ENCODE data around the gene SLC17A5.
"Not testable (repeated sequence)": the region's sequence is repeated elsewhere in the genome, so short reads cannot be mapped to it uniquely, and the experiment has no call there.

SLC17A5 gene

DNA sequence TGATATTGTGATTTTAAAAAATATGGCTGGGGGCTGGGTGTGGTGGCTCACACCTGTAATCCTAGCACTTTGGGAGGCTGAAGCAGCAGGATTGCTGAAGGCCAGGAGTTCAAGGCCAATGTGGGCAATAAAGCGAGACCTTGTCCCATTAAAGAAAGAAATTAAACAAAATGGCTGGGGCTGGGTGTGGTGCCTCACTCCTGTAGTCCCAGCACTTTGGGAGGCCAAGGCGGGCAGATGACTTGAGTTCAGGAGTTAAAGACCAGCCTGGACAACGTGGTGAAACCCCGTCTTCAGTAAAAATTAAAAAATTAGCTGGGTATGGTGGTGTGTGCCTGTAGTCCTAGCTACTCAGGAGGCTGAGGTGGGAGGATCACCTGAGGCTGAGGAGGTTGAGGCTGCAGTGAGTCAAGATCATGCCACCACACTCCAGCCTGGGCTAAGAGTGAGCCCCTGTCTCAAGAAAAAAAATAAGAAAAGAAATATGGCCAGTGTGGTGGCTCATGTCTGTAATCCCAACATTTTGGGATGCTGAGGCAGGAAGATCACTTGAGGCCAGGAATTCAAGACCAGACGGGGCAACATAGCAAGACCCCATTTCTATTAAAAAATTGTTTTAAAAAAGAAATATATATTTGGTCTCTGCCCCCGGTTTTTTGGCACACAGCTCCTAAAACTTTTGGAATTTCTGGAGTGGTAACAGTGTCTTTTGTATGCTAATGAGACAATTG is 39.8 kb downstream of the SLC17A5 start:
- DNase-seq: no peak

DNA sequence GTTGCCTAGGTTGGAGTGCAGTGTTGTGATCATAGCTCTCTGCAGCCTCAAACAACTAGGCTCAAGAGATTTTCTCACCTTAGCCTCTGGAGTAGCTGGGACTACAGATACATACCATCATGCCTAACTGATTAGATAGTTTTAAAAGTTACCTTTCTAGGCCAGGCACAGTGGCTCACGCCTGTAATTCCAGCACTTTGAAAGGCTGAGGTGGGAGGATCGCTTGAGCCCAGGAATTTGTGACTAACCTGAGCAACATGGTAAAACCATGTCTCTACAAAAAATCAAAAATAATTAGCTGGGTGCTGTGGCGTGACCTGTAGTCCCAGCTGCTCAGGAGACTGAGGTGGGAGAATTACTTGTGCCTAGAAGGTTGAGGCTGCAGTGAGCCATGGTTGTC is 41.2 kb downstream of the SLC17A5 start:
- DNase-seq: no peak

DNA sequence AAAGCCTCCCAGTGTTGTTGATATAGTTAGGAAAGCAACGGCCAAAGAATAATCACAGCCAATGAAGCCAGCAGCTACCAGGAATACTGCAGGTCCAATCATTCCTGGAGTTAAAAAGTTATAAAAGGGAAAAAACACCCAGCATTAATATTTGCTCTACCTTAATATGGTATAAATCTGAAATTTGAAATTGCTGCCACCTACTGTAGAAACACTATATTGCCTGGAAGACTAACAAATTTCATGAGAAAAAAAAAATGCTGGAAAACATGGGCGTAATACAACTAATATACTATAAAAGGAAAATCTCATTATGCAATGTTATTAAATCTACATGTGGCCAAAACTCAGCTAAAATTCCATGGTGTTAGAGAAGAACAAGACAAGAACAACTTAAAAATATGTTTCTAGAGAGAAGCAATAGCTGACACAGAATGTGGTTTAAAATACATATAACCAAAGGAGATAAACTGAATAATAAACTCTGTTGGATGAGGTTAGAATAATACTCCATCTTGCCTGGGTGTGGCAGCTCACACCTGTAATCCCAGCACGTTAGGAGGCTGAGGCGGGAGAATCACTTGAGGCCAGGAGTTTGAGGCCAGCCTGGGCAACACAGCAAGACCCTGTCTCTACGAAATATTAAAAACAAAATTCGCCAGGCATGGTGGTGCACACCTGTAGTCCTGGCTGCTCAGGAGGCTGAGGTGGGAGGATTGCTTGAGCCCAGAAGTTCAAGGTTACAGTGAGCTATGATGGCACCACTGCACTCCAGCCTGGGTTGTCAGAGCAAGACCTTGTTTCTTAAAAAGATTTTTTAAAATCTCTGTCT is 43.1 kb downstream of the SLC17A5 start:
- peak; percentile 46 for DNase-seq

DNA sequence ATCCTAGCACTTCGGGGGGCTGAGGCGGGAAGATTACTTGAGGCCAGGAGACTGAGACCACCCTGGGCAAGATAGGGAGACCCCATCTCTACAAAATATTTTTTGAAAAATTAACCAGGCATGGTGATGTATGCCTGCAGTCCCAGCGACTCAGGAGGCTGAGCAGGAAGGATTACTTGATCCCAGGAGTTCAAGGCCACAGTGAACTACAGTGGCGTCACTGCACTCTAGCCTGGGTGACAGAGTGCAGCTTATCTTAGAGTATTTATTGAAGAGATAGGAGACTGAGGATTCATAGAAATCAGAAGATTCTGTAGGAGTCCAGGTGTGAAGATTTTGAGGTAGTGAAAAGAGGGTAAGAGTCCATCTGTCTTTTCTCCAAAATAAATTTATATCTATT is 45.0 kb downstream of the SLC17A5 start:
- DNase-seq: no peak

DNA sequence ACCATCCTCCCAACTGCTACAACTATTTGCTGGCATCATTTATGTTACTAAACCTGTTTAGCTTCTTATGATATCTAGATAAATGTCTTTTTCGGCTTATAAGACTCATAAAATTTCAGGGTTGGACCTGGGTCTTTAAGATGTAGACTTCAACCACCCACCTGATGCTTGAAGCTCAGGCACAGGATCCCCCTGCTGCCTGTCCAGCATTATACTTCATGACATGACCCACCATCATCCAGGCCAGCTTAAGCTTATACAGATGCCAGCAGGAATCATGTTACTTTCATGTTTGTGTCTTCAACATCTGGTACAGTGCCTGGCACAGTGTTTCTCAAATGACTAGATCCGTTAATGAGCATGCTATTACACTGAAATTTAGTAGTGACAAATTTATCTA is 47.4 kb downstream of the SLC17A5 start:
- no peak for DNase-seq

DNA sequence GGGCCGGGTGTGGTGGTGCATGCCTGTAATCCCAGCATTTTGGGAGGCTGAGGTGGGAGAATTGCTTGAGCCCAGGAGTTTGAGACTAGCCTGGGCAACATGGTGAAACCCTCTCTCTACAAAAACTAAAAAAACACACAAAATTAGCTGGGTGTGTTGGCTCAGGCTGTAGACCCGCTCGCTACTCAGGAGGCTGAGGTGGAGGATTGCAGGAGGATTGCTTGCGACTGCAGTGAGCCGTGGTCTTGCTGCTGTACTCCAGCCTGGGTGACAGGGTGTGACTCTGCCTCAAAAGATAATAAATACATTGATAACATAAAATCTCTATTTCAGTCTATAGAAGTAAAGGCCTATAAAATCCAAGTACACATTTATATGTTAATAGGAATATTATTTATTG is 49.3 kb downstream of the SLC17A5 start:
- no peak for DNase-seq

DNA sequence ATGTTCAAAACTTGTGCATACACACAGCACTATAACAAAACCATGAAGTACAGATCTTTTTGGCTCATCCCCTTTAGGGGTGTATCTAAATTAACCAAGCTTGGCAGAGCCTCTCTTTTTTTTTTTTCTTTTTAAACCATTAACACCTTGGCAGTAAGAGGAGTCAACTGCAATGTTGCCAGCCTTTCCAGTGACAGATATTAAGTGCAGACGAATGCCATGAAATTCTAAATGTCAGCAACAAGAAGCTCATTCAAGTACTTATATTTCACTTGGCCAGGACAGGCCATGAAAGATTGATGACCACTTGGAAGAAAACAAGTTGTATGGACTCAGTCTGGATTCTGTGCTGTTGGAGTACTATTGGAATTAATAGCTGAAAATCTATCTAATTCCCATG is 49.8 kb downstream of the SLC17A5 start:
- DNase-seq: no peak

DNA sequence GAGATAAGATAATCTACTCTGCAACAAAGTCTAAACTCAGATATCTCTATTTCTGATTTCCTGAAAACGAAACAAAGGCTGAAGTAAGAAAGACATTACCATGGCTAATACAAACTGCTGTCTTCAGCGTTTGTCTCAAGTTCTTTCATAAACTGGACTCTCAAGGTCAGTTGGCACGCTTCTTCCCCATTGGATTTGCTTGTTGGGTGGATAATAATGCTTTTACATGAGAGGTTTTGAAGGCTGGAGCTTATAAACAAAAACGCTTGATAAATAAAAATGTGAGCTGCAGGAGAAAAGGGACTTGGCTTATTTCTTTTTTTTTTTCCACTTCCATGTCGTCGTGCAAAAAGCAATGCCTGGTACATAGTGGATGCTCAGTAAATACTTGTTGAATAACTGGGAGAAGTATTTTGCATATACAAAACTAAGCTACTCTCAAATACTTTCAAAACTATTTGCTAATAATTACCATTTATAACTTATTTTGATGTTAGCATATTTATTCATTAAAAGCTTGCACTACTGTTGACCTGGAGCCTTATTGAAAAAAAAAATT is 67.3 kb downstream of the SLC17A5 start:
- no peak for DNase-seq

DNA sequence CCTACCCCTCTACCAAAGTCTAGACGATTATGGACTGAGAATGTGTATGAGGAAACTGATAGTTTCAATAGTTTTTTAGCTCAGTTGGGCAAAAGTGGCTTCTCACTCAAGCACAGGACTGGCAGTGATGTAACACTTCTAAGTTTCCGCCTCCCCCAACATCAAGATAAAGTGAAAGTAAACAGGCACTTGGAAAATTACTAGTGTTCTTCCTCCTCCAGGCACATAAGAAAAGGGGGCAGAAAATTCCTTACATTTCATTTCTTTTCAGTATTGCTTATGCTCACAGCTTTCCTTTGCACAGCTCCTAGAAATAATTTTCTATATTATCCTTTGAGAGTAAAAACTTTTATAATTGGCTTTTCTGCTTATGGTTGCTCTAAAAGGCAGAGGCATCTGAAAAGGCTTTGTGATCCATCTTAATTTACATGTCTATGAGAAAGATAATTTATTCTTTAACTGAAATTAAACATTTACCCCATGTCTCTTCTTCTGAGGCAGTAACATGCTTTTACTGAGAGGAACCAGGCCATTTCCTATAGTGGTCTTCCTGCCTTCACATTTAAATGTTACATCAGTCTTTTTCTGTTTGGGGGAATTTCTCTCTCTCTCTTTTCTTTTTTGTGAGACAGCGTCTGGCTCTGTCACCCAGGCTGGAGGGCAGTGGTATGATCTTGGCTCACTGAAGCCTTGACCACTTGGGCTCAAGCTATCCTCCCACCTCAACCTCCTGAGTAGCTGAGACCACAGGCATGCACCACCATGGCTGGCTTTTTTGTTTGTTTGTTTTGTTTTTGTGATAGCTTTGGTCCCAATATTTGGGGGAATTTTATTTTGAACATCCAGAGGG is 68.0 kb downstream of the SLC17A5 start:
- DNase-seq: peak; percentile 76

DNA sequence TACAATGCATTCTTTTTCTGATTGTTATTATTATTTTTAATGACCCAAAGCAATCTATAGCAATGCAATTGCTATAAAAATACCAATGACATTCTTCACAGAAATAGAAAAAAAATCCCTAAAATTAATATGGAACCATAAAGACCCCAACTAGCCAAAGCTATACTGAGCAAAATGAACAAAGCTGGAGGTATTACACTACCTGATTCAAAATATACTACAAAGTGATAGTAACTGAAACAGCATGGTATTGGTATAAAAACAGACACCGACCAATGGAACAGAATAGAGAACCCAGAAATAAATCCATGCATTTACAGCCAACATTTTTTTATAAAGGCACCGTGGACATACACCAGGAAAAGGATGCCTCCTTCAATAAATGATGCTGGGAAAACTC is 72.5 kb downstream of the SLC17A5 start:
- DNase-seq: no peak

DNA sequence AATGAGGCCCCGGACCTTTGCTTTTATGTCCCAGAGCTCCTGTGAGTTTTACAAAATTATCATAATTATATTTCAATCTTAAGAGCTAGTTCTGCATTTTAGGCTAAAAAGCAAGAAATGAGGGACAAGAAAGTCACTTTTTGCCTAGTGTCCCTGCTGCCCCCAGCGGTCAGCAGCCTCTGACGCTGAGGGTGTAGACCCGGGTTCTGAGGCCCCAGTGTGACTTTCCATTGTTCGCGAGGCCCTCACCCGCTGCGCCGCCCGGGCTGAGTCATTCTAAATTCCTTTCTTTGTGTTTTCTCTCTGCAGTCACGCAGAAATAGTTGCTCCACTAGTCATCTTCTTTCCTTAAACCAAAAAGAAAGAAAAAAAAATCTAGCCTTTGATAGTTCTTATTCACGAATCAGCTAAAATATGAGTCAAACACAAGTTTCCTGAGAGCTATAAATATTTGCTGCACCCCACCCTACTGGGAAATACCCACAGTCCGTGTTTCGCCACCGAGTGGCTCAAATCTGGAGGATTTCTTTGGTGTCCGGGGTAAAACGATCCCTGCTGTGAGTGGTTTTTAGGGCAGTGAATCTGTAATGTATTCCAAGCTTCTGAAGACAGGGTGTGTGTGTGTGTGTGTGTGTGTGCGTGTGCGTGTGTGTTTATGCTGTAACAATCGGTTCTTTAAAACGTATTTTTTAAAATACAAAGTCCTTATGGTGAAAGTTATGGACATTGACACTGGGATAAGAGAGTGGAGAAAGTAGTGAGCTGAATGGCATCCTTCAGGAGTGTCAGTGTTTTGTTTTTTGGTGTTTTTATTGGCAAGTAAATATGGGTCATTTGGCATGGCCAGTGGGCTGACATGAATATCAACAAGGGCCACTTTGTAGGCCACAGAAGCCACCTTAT is 73.3 kb downstream of the SLC17A5 start:
- peak; percentile 81 for DNase-seq

DNA sequence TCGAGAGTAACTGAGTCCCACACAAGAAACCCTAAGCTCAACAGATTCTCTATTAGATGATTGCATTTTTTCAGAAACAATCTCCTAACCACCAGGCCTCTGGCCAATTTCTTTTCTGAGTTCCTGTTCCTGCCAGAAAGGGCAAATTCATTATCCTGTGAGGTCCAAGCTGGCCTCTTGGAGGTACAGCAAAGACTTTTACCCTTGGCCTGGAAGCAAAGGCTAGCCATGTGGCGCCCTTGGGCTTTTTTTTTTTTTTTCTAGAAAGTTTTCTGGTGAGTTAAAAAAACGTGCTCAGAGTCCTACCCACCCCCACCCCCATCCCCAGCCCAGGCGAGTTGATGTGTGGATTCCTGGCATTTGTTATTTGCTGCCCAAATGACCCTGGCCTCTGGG is 73.9 kb downstream of the SLC17A5 start:
- no peak for DNase-seq

DNA sequence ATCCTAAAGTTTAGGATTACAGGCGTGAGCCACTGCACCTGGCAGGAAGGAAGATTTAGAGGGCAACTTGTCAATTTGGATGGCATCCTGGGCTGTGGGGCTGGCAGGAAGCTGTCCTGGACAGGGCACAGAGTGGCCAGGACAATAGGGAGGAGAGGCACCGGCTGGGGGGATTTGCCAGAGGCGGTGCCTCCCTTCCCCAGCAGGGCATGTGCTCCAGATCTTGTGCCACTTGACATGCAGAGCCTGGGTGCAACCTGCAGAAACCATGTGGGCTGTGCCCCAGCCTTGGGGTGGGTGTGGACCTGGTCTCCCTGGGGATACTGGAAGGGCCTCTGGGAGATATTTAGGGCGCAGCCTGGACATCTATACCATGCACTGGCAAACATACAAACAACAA is 74.4 kb downstream of the SLC17A5 start:
- no peak for DNase-seq

DNA sequence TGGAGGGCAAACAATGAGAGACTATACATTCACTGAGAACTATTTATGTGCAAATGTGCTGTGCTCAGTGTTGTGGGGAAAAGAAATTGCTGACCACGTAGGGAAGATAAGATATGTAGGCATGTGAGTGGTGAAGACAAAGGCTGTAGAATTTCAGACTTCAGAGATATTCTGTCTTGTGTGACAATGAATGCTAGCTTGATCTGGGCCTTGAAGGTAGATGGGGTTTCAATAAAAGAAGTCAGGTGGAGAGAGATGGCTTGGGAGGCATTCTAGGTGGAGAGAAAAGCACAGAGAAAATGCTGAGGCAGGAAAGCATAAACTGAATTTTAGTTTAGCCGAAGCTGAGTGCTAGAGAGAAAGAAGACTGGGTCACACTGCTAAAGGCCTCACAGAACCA is 76.1 kb downstream of the SLC17A5 start:
- DNase-seq: no peak

DNA sequence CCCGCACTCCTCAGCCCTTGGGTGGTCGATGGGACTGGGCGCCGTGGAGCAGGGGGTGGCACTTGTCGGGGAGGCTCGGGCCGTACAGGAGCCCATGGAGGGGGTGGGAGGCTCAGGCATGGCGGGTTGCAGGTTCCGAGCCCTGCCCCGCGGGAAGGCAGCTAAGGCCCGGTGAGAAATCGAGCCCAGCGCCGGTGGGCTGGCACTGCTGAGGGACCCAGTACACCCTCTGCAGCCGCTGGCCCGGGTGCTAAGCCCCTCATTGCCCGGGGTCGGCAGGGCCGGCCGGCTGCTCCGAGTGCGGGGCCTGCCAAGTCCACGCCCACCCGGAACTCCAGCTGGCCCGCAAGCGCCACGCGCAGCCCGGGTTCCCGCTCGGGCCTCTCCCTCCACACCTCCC is 81.3 kb downstream of the SLC17A5 start:
- not testable (repeated sequence) for DNase-seq

DNA sequence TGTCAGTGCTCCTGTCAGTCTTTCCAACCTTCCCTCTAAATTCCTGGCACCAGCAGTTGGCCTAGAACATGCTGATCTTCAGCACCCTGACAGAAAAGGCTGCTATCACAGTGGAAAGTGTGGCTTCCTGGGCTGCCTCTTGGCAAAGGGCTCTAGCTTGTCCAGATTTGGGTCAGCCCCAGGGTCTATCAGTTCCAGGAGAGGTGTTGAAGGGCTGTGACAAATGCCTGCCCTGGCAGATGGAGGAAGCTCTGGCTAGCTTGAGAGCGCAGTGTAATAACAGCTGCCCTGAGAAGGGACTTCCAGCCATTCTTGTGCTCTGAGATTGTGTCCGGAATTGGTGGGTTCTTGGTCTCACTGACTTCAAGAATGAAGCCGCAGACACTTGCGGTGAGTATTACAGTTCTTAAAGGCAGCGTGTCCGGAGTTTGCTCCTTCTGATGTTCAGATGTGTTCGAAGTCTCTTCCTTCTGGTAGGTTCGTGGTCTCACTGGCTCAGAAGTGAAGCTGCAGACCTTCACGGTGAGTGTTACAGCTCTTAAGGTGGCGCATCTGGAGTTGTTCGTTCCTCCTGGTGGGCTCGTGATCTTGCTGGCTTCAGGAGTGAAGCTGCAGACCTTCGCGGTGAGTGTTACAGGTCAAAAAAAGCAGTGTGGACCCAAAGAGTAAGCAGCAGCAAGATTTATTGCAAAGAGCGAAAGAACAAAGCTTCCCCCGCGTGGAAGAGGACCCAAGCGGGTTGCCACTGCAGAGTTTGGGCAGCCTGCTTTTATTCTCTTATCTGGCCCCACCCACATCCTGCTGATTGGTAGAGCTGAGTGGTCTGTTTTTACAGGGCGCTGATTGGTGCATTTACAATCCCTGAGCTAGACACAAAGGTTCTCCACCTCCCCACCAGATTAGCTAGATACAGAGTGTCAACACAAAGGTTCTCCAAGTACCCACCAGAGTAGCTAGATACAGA is 82.3 kb downstream of the SLC17A5 start:
- DNase-seq: not testable (repeated sequence)

DNA sequence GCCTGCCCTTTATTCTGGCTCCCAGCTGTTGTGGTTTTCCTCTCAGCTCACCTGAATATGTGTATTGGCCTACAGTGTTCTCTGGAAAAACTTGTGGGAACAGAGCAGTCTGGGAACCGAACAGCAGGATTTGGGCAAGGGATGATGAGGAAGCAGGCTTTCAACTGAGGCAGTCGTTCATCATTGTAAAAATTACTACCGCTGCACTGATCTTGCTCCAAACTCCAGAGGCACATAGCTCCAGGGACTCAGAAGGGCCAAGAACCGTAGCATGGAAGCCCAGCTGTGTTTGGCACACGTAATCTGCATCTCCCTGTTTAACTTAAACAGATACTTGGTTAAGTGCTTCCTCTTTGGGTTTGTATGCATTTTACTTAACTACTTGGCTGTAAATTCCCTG is 84.7 kb downstream of the SLC17A5 start:
- no peak for DNase-seq

DNA sequence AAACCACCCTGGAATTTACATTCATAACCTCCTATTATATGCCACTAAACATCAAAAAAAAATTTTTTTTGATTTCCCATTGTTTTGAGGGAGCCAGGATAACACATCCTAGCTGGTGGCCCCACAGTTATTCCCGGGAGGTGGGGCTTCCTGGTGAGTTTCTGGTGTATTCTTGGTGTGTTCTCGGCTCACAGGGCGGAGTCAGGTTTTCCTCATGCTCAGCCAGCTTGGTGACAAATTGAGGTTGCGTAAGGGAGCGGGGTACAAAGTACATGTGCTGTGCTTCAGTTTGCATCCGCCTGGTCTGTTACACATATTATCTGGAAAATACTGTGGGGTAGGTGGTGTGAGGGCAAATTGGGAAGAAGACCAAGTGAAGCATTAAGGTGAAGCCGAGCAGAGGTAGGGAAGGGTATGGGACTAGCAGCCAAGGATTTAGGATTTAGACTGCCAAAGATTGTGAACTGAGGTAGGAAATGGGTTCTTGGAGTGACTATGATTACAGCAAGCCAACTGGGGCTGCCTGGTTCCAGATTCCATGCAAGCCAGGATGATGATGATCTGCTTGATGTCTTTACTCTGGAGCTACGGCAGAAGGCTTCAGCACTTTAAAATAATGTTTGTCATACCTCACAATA is 86.7 kb downstream of the SLC17A5 start:
- no peak for DNase-seq

DNA sequence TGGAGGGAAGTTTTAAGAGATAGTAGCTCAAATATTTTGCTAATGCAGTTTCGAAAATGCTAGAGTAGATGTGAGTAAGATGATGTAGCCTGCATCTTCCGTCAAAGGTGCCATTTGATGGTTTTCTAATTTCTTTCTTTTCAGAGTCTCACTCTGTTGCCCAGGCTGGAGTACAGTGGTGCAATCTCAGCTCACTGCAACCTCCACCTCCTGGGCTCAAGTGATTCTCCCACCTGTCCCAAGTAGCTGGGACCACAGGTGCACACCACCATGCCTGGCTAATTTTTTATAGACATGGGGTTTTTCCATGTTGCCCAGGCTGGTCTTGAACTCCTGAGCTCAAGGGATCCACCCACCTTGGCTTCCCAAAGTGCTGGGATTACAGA is 87.3 kb downstream of the SLC17A5 start:
- not testable (repeated sequence) for DNase-seq

DNA sequence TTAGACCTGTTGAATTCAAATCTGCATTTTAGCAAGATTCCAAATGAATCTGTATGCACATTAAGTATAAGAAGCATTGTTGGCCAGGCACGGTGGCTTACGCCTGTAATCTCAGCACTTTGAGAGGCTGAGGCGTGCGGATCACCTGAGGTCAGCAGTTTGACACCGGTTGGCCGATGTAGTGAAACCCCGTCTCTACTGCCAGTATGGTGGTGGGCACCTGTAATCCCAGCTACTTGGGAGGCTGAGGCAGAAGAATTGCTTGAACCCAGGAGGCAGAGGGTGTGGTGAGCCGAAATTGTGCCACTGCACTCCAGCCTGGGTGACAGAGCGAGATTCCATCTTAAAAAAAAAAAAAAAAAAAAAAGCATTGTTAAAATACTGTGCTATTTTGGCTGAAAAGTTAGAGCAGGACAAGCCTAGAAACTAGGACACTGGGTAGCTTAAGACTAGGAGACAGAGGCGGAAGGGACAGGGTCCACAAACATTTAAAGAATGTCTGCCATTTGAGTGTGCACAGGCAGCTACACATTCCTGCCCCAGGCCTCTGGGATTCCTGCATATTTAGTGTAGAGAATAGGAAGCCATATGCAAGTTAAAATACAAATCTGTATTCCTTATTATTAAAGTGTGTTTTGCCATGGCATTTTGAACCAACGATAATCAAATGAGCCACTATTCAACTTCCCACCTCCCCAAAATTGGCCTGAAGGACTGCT is 87.9 kb downstream of the SLC17A5 start:
- no peak for DNase-seq
